Naive thymus-derived CD8-positive, alpha-beta T cell (primary cell): ENCODE results near the gene GNB4. TPM values are rescaled to one million over a fixed set of nuclear protein-coding genes. Genes with fewer than 3 reads are reported as not detected.

Source experiments
- polyA plus RNA-seq, 3 donors: library from polyadenylated mRNA; unstranded; fragments of 300-500 nt; fragmentation: Illumina TruSeq; gene quantifications; one replicate each; pipeline ENCODE4 v1.2.3, GENCODE V29; 2021
- total RNA-seq, 8 experiments: library from RNA in 2 of 8; stranded (reverse) in 2 of 8; gene quantifications; one replicate each; pipeline ENCODE4 v1.2.3 and lab custom pipeline; 2021 to 2026

GNB4 gene
- total and polyA plus RNA-seq, 5 experiments from 2014 or later: 0.05 to 1.3 (median 0.65) TPM; not detected in 1

Other genes starting within 250 kb of the GNB4 start
- 1 to 10 TPM; 1.9 to 2.4 TPM for gene KCNMB3, start 200.4 kb downstream of the GNB4 start, total RNA-seq
- gene KCNMB3, start 200.4 kb downstream of the GNB4 start, polyA plus RNA-seq: under 1 TPM; 0.19 to 0.55 (median 0.53) TPM
- gene ZNF639, start 128.4 kb downstream of the GNB4 start, total RNA-seq: 10 to 100 TPM; 64.7 to 65.2 TPM
- 10 to 100 TPM; 56.5 to 63.0 (median 60.1) TPM for gene ZNF639, start 128.4 kb downstream of the GNB4 start, polyA plus RNA-seq
- 10 to 100 TPM; 49.0 to 57.3 TPM for gene MFN1, start 103.8 kb downstream of the GNB4 start, total RNA-seq
- 1 to 10 TPM; 4.9 to 9.5 (median 8.8) TPM for gene MFN1, start 103.8 kb downstream of the GNB4 start, polyA plus RNA-seq
- gene ACTL6A, start 111.5 kb upstream of the GNB4 start, total RNA-seq: 10 to 100 TPM; 63.2 to 65.0 TPM
- gene ACTL6A, start 111.5 kb upstream of the GNB4 start, polyA plus RNA-seq: 10 to 100 TPM; 38.0 to 57.3 (median 40.5) TPM
- 10 to 100 TPM; 23.6 to 24.1 TPM for gene MRPL47, start 153.2 kb upstream of the GNB4 start, total RNA-seq
- gene MRPL47, start 153.2 kb upstream of the GNB4 start, polyA plus RNA-seq: 10 to 100 TPM; 47.1 to 51.4 (median 48.8) TPM
- gene NDUFB5, start 153.3 kb upstream of the GNB4 start, total RNA-seq: 10 to 100 TPM; 55.6 to 62.5 TPM
- gene NDUFB5, start 153.3 kb upstream of the GNB4 start, polyA plus RNA-seq: 10 to 100 TPM; 63.7 to 94.5 (median 76.3) TPM
- 1 to 10 TPM; 6.9 to 10.0 TPM for gene USP13, start 201.6 kb upstream of the GNB4 start, total RNA-seq
- 10 to 100 TPM in 1 of 3 donors, 1 to 10 TPM in 2; 3.7 to 12.0 (median 9.1) TPM for gene USP13, start 201.6 kb upstream of the GNB4 start, polyA plus RNA-seq